Gastrocnemius medialis (tissue), 4 donors: ENCODE results near the gene TSC22D2.
"Not testable (repeated sequence)": the region's sequence is repeated elsewhere in the genome, so short reads cannot be mapped to it uniquely, and the experiment has no call there.

Experiments
- POLR2A ChIP-seq, 2 donors: fragments of 450-650 bp; IDR thresholded peaks; one replicate each; pipeline ENCODE4 v1.6.1; 2017; ENCODE audit warnings: antibody characterized with exemption in 2 of 2, mild to moderate bottlenecking in 2 of 2, moderate library complexity in 2 of 2
- TF ChIP-seq, protein P1 (sequence below), 5 experiments: fragments of 450-650 bp in 3 of 5; fragments of 200-600 bp in 2 of 5; sonication (generic) in 2 of 5; IDR thresholded peaks in 4 of 5; conservative IDR thresholded peaks in 1 of 5; 1 replicate in 4 of 5; 2 replicates in 1 of 5; pipeline ENCODE4 v1.5.1; 2016 to 2019; ENCODE audit warnings: antibody characterized with exemption in 5 of 5, mild to moderate bottlenecking in 3 of 5, moderate library complexity in 3 of 5

DNA sequence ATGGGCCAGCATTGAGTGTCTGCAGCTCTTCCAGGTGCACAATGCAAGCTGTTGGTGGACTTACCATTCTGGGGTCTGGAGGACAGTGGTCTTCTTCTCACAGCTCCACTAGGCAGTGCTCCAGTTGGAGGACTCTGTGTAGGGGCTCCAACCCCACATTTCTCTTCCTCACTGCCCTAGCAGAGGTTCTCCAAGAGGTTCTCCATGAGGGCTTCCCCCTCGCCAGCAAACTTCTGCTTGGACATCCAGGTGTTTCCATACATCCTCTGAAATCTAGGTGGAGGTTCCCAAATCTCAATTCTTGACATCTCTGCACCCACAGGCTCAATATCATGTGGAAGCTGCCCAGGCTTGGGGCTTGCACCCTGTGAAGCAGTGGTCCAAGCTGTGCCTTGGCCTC, 92.9 kb downstream of the TSC22D2 start:
- TF ChIP-seq, protein P1, sequence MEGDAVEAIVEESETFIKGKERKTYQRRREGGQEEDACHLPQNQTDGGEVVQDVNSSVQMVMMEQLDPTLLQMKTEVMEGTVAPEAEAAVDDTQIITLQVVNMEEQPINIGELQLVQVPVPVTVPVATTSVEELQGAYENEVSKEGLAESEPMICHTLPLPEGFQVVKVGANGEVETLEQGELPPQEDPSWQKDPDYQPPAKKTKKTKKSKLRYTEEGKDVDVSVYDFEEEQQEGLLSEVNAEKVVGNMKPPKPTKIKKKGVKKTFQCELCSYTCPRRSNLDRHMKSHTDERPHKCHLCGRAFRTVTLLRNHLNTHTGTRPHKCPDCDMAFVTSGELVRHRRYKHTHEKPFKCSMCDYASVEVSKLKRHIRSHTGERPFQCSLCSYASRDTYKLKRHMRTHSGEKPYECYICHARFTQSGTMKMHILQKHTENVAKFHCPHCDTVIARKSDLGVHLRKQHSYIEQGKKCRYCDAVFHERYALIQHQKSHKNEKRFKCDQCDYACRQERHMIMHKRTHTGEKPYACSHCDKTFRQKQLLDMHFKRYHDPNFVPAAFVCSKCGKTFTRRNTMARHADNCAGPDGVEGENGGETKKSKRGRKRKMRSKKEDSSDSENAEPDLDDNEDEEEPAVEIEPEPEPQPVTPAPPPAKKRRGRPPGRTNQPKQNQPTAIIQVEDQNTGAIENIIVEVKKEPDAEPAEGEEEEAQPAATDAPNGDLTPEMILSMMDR (IDR thresholded peaks at IDR 0.05 in 4 of 5, conservative IDR thresholded peaks at IDR 0.05 in 1 of 5), result not testable (repeated sequence)
- not testable (repeated sequence) for TF ChIP-seq POLR2A (IDR thresholded peaks at IDR 0.05)
